ENCODE results near the gene REEP3.

REEP3 gene

DNA sequence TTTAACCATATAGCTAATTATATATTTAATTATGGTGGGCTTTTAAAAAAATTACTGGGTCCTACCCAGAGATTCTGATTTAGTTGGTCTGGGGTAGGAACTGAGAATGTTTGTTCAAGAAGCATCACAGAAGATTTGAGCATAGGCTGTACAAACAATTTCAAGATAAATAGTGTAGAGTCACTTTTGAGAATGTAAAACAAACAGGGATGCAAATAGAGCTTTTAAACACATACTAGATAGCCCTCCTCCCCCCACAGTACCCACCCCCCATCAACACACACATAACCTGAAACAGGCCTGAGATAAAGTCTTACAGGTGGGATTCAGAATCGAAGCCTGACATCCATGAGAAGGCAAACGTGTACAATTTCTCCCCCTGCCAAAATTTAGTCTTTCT, 15.6 kb upstream of the REEP3 start:
- DNase-seq (ENCODE audit: low spot score): no peak
- no peak for FAIRE-seq

DNA sequence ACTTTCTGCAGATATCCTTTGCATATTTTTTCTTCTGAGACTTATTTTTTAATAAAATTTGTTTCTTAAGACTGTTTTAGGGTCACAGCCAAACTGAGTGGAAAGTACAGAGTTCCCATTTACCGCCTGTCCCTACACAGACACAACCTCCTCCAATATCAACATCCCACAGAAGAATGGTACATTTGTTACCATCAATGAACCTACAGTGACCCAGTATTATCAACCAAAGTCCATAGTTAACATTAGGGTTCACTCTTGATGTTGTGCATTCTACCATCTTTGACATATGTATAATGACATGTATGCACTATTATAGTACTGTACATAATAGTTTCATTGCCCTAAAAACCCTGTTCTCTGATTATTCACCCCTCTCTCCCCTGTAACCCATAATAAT, 14.6 kb upstream of the REEP3 start:
- no peak for DNase-seq (ENCODE audit: low spot score)
- FAIRE-seq: no peak

DNA sequence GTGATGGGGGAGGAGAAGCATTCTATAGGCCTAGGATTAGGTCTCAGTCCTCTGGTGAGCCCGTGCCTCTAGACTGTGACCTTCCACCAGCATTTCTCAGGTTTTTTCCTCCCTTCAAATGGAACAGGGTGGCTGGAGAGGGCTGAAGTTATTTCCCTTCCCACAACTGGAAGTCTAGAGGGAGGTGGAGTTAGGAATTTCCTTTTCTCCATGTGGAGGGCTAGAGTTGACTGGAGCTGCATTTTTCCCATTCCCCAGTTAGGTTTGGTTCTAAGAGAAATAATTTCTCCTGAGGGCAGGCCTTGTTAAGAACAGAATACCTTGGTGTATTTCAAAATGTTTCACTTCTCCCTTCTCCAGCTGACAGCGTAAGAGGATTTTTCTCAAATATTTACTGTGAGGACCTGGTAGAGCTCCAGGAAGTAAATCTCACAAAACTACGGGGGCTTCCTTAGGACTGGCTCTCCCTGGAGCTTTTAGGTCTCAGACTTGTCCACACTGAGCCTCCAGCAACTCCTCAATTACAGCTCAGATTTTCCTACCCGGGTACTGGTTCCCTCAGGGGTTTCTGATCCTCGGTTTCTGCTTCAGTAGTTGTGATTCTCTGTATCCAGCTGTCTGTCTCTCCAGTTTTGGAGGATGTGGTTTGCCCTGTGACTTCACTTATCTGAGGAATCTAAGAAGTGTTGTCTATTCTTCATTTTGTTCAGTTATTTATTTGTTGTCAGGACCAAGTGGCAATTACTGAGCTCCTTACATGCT, 6.0 kb upstream of the REEP3 start:
- no peak for DNase-seq (ENCODE audit: low spot score)
- no peak for FAIRE-seq

DNA sequence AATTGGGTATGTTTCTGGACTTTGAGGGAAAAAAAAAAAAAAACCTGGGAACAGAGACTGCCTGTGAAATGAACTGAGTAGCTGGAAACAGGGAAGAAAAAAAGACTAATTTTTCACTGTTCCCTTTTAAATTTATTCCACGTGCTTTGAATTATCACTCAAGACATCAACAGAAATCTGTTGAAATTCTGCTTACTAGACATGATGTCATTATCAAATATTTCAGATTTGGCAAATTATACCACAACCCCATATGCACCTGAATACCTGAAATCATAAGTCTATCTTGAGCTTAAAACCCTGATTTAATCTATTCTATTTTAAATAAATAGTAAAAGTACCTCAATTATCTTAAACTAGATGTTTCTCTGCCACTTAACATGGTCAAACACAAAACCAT, 5.0 kb upstream of the REEP3 start:
- no peak for FAIRE-seq
- DNase-seq (ENCODE audit: low spot score): no peak

DNA sequence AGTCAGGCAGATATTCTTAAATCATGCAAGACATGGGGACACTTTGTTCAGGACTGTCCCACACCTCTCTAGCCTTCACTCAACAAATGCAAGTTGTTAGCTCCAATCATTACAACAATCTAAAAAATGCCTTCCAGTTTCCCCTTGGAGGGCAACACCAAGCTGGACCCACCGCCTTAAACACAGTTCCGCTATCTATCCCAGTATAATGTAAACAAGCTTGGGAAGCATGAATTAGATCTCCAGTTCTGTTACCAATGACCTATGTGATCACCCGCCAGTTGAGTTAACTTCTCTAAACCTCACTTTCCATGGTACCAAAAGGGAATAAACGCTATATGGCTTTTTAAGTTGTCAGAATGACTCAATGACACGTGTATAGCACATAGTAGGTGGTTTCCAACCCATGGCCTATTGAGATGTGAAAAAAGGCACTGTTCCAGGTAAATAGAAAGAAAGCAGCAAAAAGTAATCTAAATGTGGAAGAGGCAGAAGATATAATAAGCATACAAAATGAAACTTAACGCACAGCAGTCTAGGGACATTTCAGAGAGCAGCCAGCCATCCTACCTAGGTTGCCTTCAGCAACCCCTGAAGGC, 2.4 kb upstream of the REEP3 start:
- DNase-seq (ENCODE audit: low spot score) (no peak), FAIRE-seq (no peak)

DNA sequence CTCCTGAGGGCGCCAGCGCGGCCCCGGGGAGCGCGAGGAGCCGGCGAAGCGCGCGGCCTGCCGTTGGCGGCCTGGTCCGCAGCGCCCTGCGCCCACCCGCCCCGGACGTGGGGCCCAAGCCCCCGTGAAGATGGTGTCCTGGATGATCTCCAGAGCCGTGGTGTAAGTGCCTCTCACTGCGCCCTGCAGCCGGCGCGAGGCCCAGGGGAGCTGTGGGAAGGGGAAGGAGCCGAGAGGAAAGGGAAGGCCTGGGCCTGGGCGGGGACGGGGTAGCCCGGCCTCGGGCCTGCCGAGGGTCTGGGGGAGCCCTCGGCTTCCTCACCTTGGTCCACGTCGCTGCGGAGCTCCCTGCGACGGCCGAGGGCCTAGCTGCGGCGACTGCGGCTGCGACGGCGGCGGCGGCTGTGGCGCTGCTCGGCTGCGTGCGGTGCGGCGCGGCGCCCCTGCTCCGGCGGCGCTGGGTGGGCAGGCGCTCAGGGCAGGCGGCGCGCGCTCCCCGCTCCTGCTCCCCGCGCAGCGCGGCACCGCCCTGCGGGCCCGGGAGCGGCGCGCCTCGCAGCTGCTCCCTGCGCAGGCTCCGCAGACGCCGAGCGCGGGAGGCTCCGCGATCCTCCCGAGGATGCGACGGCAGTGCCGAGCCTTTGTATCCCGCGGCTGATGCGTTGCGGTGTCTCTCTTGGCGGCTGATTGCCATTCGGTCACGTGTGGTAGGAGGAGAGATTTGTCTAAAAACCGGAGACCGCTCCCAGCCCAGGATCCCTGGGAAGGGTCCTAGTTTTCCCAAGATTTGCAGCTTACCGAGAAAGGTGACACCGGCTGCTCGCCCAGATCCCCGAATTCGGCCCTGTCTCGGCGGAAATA, 445 bp downstream of the REEP3 start:
- FAIRE-seq (peak; percentile 66), DNase-seq (ENCODE audit: low spot score) (peak; percentile 91)

DNA sequence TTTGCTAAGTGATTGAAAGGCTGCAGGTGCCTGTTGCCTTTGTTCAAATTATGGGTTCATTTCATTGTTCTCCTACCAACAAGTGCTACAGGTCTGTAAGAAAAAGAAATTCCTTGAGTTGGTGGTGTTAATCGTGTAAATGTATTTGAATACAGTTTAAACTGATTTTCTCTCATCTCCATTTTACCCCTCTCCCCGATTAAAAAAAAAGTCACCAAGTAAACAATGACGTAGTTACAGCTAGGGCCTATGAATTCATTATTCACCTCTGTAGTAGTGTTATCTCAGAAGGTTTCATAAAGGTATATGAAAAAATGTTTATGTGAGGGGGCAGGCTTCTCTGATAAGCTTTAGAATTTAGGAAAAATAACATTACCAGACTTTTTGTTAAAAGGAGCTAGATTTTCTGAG, 1.1 kb downstream of the REEP3 start:
- no peak for FAIRE-seq

DNA sequence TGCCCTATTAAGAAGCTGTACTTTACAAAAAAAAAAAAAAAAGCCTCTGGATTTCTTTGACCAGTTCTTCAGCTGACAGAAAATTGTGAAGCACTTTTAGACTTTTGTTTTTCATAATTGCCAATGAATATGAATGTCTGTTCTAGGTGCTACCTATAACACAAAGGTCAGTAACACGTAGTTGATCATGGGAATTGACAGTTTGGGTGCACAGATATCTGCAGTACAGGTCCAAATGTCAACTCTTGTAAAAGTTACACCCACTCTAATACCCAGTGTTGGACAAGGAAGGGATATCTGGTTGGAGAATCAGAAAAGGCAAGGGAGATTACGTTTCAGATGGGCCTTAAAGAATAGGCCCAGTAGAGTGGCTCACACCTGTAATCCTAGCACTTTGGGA, 1.8 kb downstream of the REEP3 start:
- FAIRE-seq: no peak
- DNase-seq (ENCODE audit: low spot score): no peak

More for the DNA sequence above, 1.1 kb downstream of the REEP3 start:
- peak; percentile 13 for DNase-seq (ENCODE audit: low spot score)

DNA sequence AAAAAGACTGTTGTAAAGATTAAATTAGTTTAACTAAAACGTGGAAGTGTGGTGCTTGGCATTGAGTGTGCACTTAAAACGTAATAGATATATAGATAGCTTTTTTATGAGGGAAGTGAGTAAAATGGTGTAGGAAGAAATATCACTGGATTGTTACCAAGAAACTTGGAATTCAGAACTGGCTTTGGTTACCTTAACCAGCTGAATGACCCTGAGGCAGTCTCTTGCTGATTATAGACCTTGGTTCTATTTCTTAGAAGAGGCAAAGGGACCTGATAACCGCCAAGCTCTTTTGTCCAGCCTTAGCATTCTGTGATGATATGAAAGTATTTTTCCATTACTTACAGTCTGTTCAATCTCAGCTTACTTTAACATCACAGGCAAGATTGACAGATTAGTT, 3.8 kb downstream of the REEP3 start:
- no peak for DNase-seq (ENCODE audit: low spot score)
- FAIRE-seq: no peak

DNA sequence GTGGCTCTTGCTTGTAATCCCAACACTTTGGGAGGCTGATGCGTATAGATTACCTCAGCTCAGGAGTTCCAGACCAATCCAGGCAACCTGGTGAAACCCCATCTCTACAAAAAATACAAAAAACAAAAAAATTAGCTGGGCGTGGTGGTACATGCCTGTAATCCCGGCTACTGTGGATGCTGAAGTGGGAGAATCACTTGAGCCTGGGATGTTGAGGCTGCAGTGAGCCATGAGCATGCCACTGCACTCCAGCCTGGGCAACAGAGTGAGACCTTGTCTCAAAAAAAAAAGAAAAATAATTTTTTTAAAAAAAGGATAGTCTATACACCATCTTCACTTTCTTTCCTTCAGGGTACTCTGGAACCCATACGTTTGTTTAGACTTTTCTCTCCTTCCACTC, 6.2 kb downstream of the REEP3 start:
- FAIRE-seq (no peak), DNase-seq (ENCODE audit: low spot score) (no peak)

DNA sequence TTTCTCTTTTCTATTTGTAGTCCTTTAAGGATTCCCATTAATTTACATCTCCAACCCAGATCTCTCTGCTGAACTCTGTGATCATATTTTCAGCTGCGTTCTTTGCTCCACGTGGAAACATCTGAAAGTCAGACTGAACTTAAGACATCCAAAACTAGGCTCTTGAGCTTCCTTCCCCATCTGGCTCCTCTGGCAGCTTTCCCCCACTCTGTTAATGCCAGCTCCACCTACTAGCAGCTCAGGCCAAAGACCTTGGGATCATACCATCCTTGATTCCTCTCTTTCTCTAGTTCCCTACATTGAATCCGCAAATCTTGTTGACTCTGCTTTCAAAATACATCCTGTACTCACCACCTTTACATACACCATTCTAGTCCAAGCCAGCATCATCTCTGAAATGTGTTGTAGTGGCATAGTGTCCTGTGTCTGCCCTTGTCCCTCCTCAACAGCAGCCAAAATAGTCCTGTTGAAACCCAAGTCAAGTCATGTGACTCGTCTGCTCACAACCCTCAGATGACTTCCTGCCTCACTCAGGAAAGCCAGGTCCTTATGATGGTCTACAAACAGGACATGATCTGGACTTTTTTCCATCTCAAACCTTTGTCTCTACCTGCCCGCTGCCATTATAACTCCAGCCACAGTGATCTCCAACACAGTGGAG, 7.0 kb downstream of the REEP3 start:
- no peak for FAIRE-seq
- DNase-seq (ENCODE audit: low spot score): no peak

DNA sequence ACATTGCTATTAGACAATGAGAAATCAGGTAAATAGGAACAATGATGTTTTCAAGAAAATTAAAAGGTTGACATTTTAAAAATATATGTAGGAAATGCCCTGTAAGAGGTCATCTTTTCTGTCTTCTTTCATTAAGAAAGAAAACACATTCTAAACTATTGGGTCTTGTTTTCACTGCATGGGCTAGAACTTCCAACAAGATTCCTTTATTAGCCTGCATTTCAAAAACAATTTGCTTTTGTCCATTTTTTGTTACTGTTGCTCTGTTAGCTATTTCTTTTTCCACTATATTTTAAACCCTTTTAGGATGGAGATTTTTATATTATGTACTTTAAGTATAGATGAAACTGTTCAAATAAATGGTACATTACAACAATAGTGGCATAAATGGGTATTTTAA, 9.2 kb downstream of the REEP3 start:
- FAIRE-seq: no peak
- DNase-seq (ENCODE audit: low spot score): no peak

DNA sequence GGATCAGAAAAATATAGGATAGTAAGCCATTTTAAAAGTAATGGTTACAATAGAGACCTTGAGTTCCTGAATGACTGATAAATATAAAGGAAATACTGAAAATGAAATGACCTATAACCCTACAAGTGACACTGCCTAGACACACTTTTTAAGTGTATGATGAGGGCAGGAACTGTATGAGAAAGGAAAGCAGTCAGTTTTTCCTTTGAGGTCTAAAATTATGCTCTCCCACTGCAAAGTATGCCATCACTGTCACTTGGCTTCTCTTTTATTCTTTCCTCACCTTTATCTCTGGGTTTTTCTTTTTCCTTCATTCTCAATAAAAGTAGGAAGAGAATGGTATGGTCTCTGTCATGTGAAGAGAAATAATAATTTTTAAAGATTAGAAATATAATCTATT, 13.5 kb downstream of the REEP3 start:
- no peak for DNase-seq (ENCODE audit: low spot score)
- FAIRE-seq: no peak

DNA sequence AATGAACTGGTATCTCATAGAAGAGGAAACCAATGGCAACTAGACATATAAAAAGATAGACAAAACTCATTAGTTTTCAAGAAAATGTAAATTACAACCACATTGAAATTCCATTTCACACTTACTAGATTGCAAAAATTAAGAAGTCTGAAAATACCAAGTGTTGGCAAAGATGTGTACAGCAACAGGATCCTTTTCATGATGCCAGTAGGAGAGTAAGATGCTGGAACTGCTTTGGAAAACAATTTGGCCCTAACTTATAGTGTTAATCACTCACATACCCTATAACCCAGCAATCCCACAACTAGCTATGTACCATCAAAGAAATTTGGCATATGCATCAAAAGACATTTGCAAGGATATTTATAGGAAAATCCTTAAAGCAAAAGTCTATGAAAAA, 15.5 kb downstream of the REEP3 start:
- FAIRE-seq: no peak
- DNase-seq (ENCODE audit: low spot score): no peak

DNA sequence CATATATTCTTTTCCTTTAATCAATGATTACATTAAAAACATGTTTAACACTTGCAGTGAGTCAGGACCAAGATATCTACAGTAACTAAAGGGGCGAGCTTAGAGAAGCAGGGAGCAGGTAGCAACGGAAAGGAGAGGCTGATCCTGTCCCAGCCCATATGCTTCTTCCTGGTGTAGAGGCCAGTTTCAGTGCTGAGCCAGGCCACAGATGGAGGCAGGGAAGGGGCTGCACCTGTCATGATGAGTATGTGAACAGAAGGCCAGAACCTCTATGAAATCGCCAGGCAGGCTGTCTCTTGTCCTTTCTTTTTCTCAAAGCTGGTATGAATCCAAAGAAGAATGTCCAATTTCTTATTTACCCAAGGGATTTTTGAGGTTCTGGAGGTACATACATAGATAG, 16.3 kb downstream of the REEP3 start:
- FAIRE-seq: no peak
- DNase-seq (ENCODE audit: low spot score): no peak

DNA sequence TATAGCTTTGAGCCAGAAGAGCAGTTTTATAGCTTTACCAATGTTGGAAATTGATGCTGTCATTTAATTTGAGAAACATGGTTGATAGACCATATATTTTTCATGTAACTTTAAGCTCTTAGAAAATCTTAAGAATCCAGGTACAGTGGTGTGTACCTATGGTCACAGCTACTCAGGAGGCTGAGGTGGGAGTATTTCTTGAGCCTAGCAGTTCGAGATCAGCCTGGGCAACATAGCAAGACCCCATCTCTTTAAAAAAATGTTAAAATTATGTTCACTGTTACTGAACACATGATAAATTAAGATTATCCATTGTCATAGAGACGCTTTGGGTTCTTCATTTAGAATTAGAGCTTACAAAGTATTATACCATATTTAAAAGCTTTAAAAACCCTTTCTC, 18.2 kb downstream of the REEP3 start:
- FAIRE-seq (no peak), DNase-seq (ENCODE audit: low spot score) (no peak)

DNA sequence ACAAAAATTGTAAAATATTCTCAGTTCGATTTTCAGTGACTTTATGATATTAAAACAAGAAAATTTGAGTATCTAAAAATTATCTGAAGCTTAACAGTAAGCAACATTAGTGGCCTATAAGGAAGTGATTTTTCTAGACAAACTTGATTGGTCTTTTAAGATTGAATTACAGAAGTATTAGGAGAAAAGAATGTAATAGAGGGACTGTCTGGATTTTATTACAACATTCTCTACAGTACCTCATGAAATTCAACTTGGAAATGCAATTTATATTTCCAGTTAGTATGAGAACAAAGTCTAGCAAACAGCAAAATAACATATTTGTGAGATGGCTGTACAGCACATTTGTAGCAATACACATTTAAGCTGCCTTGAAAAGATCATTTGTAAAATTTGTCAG, 18.8 kb downstream of the REEP3 start:
- DNase-seq (ENCODE audit: low spot score) (no peak), FAIRE-seq (no peak)

DNA sequence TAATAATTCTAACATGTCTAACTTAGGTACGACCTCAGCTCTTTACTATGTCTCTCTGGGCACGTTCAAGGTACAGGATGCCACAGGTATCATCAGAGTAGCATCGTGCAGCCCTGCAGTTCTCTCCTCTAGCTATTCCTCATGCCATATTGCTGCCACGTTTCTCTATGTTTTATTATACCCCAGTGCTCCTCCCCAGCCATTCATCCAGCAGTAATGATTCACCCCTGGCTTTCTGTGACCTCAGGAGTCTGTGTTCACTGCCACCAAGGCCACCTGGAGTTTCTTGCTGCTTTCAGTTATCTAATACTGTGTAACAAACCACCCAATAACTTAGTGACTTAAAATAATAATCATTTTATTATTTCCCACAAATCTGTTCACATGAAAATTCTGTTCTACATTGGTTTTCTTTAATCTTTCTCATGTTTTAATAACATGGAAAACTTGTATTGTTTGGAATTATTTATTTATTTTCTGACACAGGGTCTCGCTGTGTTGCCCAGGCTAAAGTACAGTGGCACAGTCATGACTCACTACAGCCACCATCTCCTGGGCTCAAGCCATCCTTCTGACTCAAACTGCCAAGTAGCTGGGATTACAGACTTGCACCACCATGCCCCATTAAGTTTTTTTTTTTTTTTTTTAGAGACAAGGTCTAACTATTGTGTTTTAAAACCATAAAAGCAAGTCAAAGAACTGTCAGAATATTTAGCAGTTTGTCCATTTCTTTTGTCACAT, 21.8 kb downstream of the REEP3 start:
- FAIRE-seq (no peak), DNase-seq (ENCODE audit: low spot score) (peak; percentile 13)

DNA sequence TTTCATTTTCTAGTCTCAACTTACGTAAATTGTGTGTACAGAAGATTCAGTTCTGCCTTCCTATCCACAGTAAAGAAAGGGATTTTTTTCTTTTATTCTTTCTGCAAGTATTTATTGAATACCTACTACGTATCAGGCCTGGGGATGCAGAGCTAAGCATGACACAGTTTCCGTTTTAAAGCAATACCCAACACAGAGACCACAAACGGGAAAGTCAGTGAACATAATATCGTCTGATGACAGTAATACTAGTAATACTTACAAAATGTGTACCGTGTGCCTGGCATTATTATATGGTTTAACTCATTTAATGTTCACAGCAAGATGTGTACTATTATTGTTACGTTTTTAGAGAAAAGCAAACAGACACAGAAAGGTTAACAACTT, 22.4 kb downstream of the REEP3 start:
- DNase-seq (ENCODE audit: low spot score) (no peak), FAIRE-seq (no peak)

DNA sequence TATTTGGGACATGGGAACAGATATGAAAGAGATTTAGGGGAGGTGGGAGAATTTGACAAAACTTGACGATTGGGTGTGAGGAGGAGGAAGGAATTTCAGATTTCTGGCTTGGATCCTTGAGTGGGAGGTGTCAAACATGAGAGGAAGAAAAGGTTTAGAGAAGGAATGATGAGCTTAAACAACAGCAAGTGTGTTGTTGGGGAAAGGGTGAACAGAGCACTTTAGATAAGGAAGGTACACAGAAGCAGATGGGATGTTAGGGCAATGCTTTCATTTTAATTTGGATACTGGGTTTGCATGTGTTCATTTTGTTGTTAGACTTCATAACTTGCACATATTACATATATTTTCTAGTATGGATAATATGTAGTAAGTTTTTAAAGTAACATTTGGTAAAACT, 23.2 kb downstream of the REEP3 start:
- FAIRE-seq (no peak), DNase-seq (ENCODE audit: low spot score) (no peak)

DNA sequence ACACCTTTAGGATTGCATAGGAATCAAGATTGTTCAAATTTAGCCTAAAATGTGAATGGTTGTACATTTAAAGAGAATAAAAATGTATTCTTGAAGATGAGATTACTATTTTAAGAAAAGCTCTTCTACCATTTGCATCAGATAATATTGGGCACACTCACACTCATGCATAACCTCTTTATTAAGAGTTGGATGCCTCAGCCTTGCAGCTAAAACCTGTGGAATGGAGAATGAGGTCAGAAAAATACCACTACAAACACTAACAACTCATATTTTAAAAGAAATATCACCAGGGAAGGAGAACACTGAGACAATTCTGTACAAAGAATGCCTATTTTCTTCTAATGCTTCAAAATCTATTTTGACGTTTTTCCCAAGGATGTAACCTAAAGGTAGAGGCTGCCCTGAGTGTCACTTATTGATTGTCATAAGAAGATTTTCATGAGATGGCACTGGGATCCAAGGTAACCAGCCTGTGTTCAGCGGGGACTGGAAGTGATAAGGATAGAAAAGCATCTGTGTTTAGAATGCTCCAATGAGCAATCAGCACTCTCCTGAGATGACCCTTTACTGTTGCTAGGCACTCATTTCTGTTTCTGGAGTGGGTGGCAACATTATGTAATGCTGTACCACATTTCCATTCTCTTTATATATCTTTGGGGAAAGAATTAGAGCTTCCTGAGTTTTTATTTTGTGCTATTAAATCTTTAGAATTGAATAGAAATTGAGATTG, 26.6 kb downstream of the REEP3 start:
- DNase-seq (ENCODE audit: low spot score) (no peak), FAIRE-seq (no peak)
